ENCODE results near the gene TMPRSS7.

GRCh38 chr3:112111785-112112402 lies 77.4 kb downstream of the TMPRSS7 start:
- TF ChIP-seq CTCF (IDR thresholded peaks at IDR 0.05) (peak; percentile 36 to 55 (median 40)), POLR2A (IDR thresholded peaks at IDR 0.05; ENCODE audit: low read depth) (no peak), POLR2AphosphoS5 (IDR thresholded peaks at IDR 0.05) (no peak), EP300 (IDR thresholded peaks at IDR 0.05) (no peak)

Data from esophagus muscularis mucosa (tissue), 4 donors.